Measurements from ENCODE around the gene PDE1C. TPM values are rescaled to one million over a fixed set of nuclear protein-coding genes. Genes with fewer than 3 reads are reported as not detected.
"Not testable (repeated sequence)": the region's sequence is repeated elsewhere in the genome, so short reads cannot be mapped to it uniquely, and the experiment has no call there.

The PDE1C gene
- total RNA-seq, 3 donors from 2014 or later, result not detected

- ATAC-seq, result no peak
- no peaks in the 10 kb centered on the region for H3K9me3 Mint-ChIP-seq
- no peaks in the 10 kb centered on the region for H3K36me3 Mint-ChIP-seq (ENCODE audit: insufficient read depth)
- no peak overlapping the region for H3K4me3 Mint-ChIP-seq
- H3K27me3 Mint-ChIP-seq (ENCODE audit: low read depth), result no peaks in the 10 kb centered on the region
- no peaks in the 10 kb centered on the region for H3K4me1 Mint-ChIP-seq (ENCODE audit: low read depth)
- no peak for DNase-seq
These were observed 49.6 kb downstream of the PDE1C start for GRCh38 chr7:32020551-32021159.

GRCh38 chr7:32018845-32019578 lies 51.2 kb downstream of the PDE1C start:
- H3K36me3 Mint-ChIP-seq (ENCODE audit: insufficient read depth), result no peaks in the 10 kb centered on the region
- DNase-seq (no peak), ATAC-seq (no peak)
- no peaks in the 10 kb centered on the region for H3K9me3 Mint-ChIP-seq
- H3K4me3 Mint-ChIP-seq, result no peak overlapping the region
- no peaks in the 10 kb centered on the region for H3K27me3 Mint-ChIP-seq (ENCODE audit: low read depth)
- H3K4me1 Mint-ChIP-seq (ENCODE audit: low read depth), result no peaks in the 10 kb centered on the region

GRCh38 chr7:32015133-32015532 lies 55.1 kb downstream of the PDE1C start:
- H3K27me3 Mint-ChIP-seq (ENCODE audit: low read depth), result no peaks in the 10 kb centered on the region

GRCh38 chr7:32013471-32013870 lies 56.7 kb downstream of the PDE1C start:
- not testable (repeated sequence) for H3K9me3 Mint-ChIP-seq; H3K4me1 Mint-ChIP-seq (ENCODE audit: low read depth); ATAC-seq; H3K36me3 Mint-ChIP-seq (ENCODE audit: insufficient read depth); H3K27me3 Mint-ChIP-seq (ENCODE audit: low read depth); DNase-seq; H3K4me3 Mint-ChIP-seq

More at GRCh38 chr7:32015133-32015532, 55.1 kb downstream of the PDE1C start:
- H3K4me1 Mint-ChIP-seq (ENCODE audit: low read depth), result no peaks in the 10 kb centered on the region
- peaks cover 8% of the 10 kb centered on the region for H3K9me3 Mint-ChIP-seq
- H3K36me3 Mint-ChIP-seq (ENCODE audit: insufficient read depth), result no peaks in the 10 kb centered on the region
- ATAC-seq (no peak), DNase-seq (no peak)
- H3K4me3 Mint-ChIP-seq, result no peak overlapping the region

- H3K4me1 Mint-ChIP-seq (ENCODE audit: low read depth), result no peaks in the 10 kb centered on the region
- ATAC-seq, result no peak
- no peak for DNase-seq
- no peaks in the 10 kb centered on the region for H3K27me3 Mint-ChIP-seq (ENCODE audit: low read depth)
- no peaks in the 10 kb centered on the region for H3K36me3 Mint-ChIP-seq (ENCODE audit: insufficient read depth)
- H3K9me3 Mint-ChIP-seq, result peaks cover 5% of the 10 kb centered on the region
- H3K4me3 Mint-ChIP-seq, result no peak overlapping the region
These were observed 64.6 kb downstream of the PDE1C start for GRCh38 chr7:32005577-32005976.

- no peaks in the 10 kb centered on the region for H3K4me1 Mint-ChIP-seq (ENCODE audit: low read depth)
- H3K4me3 Mint-ChIP-seq, result no peak overlapping the region
- DNase-seq, result no peak
- H3K9me3 Mint-ChIP-seq, result peaks cover 9% of the 10 kb centered on the region
- no peaks in the 10 kb centered on the region for H3K36me3 Mint-ChIP-seq (ENCODE audit: insufficient read depth)
- no peak for ATAC-seq
- no peaks in the 10 kb centered on the region for H3K27me3 Mint-ChIP-seq (ENCODE audit: low read depth)
These were observed 68.3 kb downstream of the PDE1C start for GRCh38 chr7:32001948-32002347.

GRCh38 chr7:31997423-31997822 lies 72.8 kb downstream of the PDE1C start:
- H3K4me3 Mint-ChIP-seq, result no peak overlapping the region
- no peaks in the 10 kb centered on the region for H3K4me1 Mint-ChIP-seq (ENCODE audit: low read depth)
- H3K36me3 Mint-ChIP-seq (ENCODE audit: insufficient read depth), result no peaks in the 10 kb centered on the region
- H3K27me3 Mint-ChIP-seq (ENCODE audit: low read depth), result no peaks in the 10 kb centered on the region
- ATAC-seq, result no peak
- no peak for DNase-seq
- peaks cover 9% of the 10 kb centered on the region for H3K9me3 Mint-ChIP-seq

- DNase-seq (no peak), ATAC-seq (no peak)
- Mint-ChIP-seq H3K4me1 (ENCODE audit: low read depth) (no peaks in the 10 kb centered on the region), H3K36me3 (ENCODE audit: insufficient read depth) (no peaks in the 10 kb centered on the region), H3K4me3 (no peak overlapping the region), H3K27me3 (ENCODE audit: low read depth) (no peaks in the 10 kb centered on the region), H3K9me3 (peaks cover 4% of the 10 kb centered on the region)
These were observed 75.1 kb downstream of the PDE1C start for GRCh38 chr7:31995134-31995533.

- Mint-ChIP-seq H3K4me3 (no peak overlapping the region), H3K27me3 (ENCODE audit: low read depth) (no peaks in the 10 kb centered on the region), H3K36me3 (ENCODE audit: insufficient read depth) (no peaks in the 10 kb centered on the region), H3K9me3 (peaks cover 3% of the 10 kb centered on the region), H3K4me1 (ENCODE audit: low read depth) (no peaks in the 10 kb centered on the region)
- DNase-seq (no peak), ATAC-seq (no peak)
These were observed 78.4 kb downstream of the PDE1C start for GRCh38 chr7:31991846-31992245.

GRCh38 chr7:31991406-31991805 lies 78.8 kb downstream of the PDE1C start:
- H3K9me3 Mint-ChIP-seq, result peaks cover 3% of the 10 kb centered on the region
- no peaks in the 10 kb centered on the region for H3K27me3 Mint-ChIP-seq (ENCODE audit: low read depth)
- H3K4me3 Mint-ChIP-seq, result no peak overlapping the region
- ATAC-seq, result no peak
- no peaks in the 10 kb centered on the region for H3K36me3 Mint-ChIP-seq (ENCODE audit: insufficient read depth)
- no peaks in the 10 kb centered on the region for H3K4me1 Mint-ChIP-seq (ENCODE audit: low read depth)
- no peak for DNase-seq

- Mint-ChIP-seq H3K4me3 (no peak overlapping the region), H3K9me3 (peaks cover 22% of the 10 kb centered on the region), H3K4me1 (ENCODE audit: low read depth) (no peaks in the 10 kb centered on the region), H3K27me3 (ENCODE audit: low read depth) (no peaks in the 10 kb centered on the region), H3K36me3 (ENCODE audit: insufficient read depth) (no peaks in the 10 kb centered on the region)
- ATAC-seq (no peak), DNase-seq (no peak)
These were observed 83.2 kb downstream of the PDE1C start for GRCh38 chr7:31986878-31987518.

GRCh38 chr7:31982962-31983361 lies 87.2 kb downstream of the PDE1C start:
- ATAC-seq, result no peak
- Mint-ChIP-seq H3K36me3 (ENCODE audit: insufficient read depth) (no peaks in the 10 kb centered on the region), H3K9me3 (peaks cover 23% of the 10 kb centered on the region), H3K4me3 (no peak overlapping the region), H3K27me3 (ENCODE audit: low read depth) (no peaks in the 10 kb centered on the region), H3K4me1 (ENCODE audit: low read depth) (no peaks in the 10 kb centered on the region)
- DNase-seq, result no peak

- ATAC-seq, result no peak
- peaks cover 27% of the 10 kb centered on the region for H3K9me3 Mint-ChIP-seq
- no peak overlapping the region for H3K4me3 Mint-ChIP-seq
These were observed 88.3 kb downstream of the PDE1C start for GRCh38 chr7:31981874-31982390.

GRCh38 chr7:31979690-31980330 lies 90.4 kb downstream of the PDE1C start:
- Mint-ChIP-seq H3K4me1 (ENCODE audit: low read depth) (no peaks in the 10 kb centered on the region), H3K36me3 (ENCODE audit: insufficient read depth) (no peaks in the 10 kb centered on the region), H3K4me3 (no peak overlapping the region), H3K9me3 (peaks cover 24% of the 10 kb centered on the region), H3K27me3 (ENCODE audit: low read depth) (no peaks in the 10 kb centered on the region)
- ATAC-seq (no peak), DNase-seq (no peak)

More at GRCh38 chr7:31981874-31982390, 88.3 kb downstream of the PDE1C start:
- H3K4me1 Mint-ChIP-seq (ENCODE audit: low read depth), result no peaks in the 10 kb centered on the region
- DNase-seq, result no peak
- no peaks in the 10 kb centered on the region for H3K27me3 Mint-ChIP-seq (ENCODE audit: low read depth)
- H3K36me3 Mint-ChIP-seq (ENCODE audit: insufficient read depth), result no peaks in the 10 kb centered on the region

All from activated T-cell treated with anti-CD3 and anti-CD28 coated beads, Interleukin-2, amount 50 U/mL, for 4 hours (primary cell).